CMK (cell line): ENCODE data around the gene KRTAP9-7.

Experiments used
- DNase-seq: peaks from one replicate; pipeline ENCODE4 v3.0.0-alpha.2; 2010; ENCODE audit warnings: low read depth

Gene KRTAP9-7

GRCh38 chr17:41322094-41322902 lies 46.8 kb downstream of the KRTAP9-7 start:
- peak; percentile 2 for DNase-seq

GRCh38 chr17:41322903-41323895 lies 47.7 kb downstream of the KRTAP9-7 start:
- DNase-seq: no peak

GRCh38 chr17:41324180-41325075 lies 48.9 kb downstream of the KRTAP9-7 start:
- DNase-seq: no peak

- DNase-seq: no peak
Measured at GRCh38 chr17:41325126-41325525, 49.6 kb downstream of the KRTAP9-7 start.

- DNase-seq: no peak
Measured at GRCh38 chr17:41325611-41326010, 50.1 kb downstream of the KRTAP9-7 start.
